ENCODE results near the gene LYPD6B. TPM values are rescaled to one million over a fixed set of nuclear protein-coding genes. Genes with fewer than 3 reads are reported as not detected.

LYPD6B gene
- total and polyA plus RNA-seq, 2 donors (not counting 1 experiment from before 2014, with no cell fraction given), result 1.5 to 2.7 TPM

DNA sequence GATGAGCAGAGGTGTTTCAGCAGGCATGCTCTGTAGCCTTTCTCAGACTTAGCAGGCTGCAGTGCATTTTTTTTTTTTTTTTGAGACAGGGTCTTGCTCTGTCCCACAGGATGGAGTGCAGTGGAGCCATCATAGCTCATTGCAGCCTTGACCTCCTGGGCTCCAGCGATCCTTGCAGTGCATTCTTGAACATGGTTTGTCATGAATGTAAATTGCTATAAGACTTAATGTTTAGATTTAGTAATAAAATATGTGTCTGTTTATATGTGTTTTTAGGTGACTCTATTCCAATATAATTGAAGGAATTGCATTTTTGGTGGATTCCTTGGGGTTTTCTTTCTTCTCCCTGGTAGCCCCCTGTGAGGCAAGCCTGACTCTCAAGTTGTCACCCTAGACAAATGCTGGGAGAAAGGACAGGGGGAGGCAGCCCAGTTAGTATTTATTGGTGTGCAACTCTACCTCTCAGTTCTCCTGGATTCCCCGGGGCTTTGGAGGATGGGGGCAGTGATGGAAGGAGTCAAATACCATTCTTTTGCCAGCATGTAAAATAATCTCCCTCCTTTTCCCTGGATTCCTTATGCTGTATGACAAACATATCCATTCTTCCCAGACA, 22.7 kb downstream of the LYPD6B start:
- Histone ChIP-seq H3K79me2 (ENCODE audit: control insufficient read depth, insufficient read depth, low read length) (no peaks in the 10 kb centered on the region), H3K9ac (ENCODE audit: low read length) (no peak overlapping the region), H3K27me3 (replicated peaks in 1 of 4; ENCODE audit: control extremely low read depth in 1 of 4, control insufficient read depth in 3 of 4, insufficient read depth in 4 of 4, low read length in 3 of 4) (peaks cover 0 to 3% (median 0%) of the 10 kb centered on the region in 4 experiments), H2AFZ (ENCODE audit: insufficient read depth, low read depth, low read length, poor library complexity, severe bottlenecking) (no peak overlapping the region), H3K36me3 (replicated peaks in 1 of 2; ENCODE audit: control extremely low read depth in 1 of 2, control insufficient read depth in 1 of 2, extremely low read depth in 1 of 2, insufficient read depth in 2 of 2, low read length in 1 of 2) (no peaks in the 10 kb centered on the region), H3K4me2 (replicated peaks; ENCODE audit: low read depth, low read length, poor library complexity, severe bottlenecking) (no peak overlapping the region), H3K4me3 (ENCODE audit: control extremely low read depth in 1 of 5, extremely low read depth in 1 of 5, insufficient read depth in 1 of 5, low read depth in 2 of 5, low read length in 4 of 5) (no peak overlapping the region), H3K27ac (ENCODE audit: low read length in 2 of 2) (no peak overlapping the region), H4K20me1 (ENCODE audit: control insufficient read depth, insufficient read depth, low read length, poor library complexity, severe bottlenecking) (no peaks in the 10 kb centered on the region), H3K4me1 (ENCODE audit: control insufficient read depth in 2 of 2, insufficient read depth in 2 of 2, low read length in 2 of 2) (no peaks in the 10 kb centered on the region), H3K9me3 (ENCODE audit: control extremely low read depth in 1 of 3, control insufficient read depth in 2 of 3, insufficient read depth in 1 of 3, low read length in 2 of 3) (no peaks in the 10 kb centered on the region)
- Mint-ChIP-seq H3K27ac (no peak overlapping the region), H3K4me3 (no peak overlapping the region), H3K4me1 (no peaks in the 10 kb centered on the region), H3K27me3 (peaks cover 3% of the 10 kb centered on the region), H3K9me3 (ENCODE audit: insufficient read depth) (no peaks in the 10 kb centered on the region)
- TF ChIP-seq, protein P1, sequence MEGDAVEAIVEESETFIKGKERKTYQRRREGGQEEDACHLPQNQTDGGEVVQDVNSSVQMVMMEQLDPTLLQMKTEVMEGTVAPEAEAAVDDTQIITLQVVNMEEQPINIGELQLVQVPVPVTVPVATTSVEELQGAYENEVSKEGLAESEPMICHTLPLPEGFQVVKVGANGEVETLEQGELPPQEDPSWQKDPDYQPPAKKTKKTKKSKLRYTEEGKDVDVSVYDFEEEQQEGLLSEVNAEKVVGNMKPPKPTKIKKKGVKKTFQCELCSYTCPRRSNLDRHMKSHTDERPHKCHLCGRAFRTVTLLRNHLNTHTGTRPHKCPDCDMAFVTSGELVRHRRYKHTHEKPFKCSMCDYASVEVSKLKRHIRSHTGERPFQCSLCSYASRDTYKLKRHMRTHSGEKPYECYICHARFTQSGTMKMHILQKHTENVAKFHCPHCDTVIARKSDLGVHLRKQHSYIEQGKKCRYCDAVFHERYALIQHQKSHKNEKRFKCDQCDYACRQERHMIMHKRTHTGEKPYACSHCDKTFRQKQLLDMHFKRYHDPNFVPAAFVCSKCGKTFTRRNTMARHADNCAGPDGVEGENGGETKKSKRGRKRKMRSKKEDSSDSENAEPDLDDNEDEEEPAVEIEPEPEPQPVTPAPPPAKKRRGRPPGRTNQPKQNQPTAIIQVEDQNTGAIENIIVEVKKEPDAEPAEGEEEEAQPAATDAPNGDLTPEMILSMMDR (IDR thresholded peaks at IDR 0.05), result no peak
- TF ChIP-seq EZH2 (IDR thresholded peaks at IDR 0.05; ENCODE audit: borderline replicate concordance, insufficient read depth, low read depth, low read length, poor library complexity, severe bottlenecking), result no peak
- POLR2A ChIA-PET, result no interaction called here
- DNase-seq (no peak), ATAC-seq (ENCODE audit: low read depth) (no peak)
- WGBS (ENCODE audit: insufficient coverage), result no CpG with 5 or more reads among the region's 2 CpGs
- intact Hi-C loops (cut with micrococcal nuclease), result no loop called here
- CTCF ChIA-PET, result no interaction called here

DNA sequence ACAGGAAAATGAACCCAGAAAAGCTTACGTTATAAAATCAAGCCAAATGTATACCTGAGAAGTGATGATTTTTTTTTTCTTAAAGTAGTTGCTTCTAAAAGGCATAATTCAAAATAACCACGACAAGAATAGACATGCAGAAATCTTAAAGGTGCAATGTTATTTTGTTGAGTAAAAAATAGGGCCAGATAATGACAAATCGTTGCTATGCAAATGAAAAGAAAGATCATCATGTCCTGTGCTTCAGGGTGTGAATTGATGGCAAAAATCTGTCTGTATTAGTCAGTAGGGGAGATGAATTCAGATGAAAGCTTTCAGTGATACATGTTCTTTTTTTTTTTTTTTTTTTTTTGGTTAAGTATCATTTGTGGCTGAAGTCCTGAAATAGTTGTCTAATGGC, 24.0 kb downstream of the LYPD6B start:
- no peak overlapping the region for H3K27ac ChIP-seq (ENCODE audit: low read length in 2 of 2)
- H3K36me3 ChIP-seq (replicated peaks in 1 of 2; ENCODE audit: control extremely low read depth in 1 of 2, control insufficient read depth in 1 of 2, extremely low read depth in 1 of 2, insufficient read depth in 2 of 2, low read length in 1 of 2), result no peaks in the 10 kb centered on the region
- H3K4me3 ChIP-seq (ENCODE audit: control extremely low read depth in 1 of 5, extremely low read depth in 1 of 5, insufficient read depth in 1 of 5, low read depth in 2 of 5, low read length in 4 of 5), result no peak overlapping the region
- CTCF ChIA-PET, result no interaction called here
- H3K9ac ChIP-seq (ENCODE audit: low read length), result no peak overlapping the region
- H3K4me1 ChIP-seq (ENCODE audit: control insufficient read depth in 2 of 2, insufficient read depth in 2 of 2, low read length in 2 of 2), result no peaks in the 10 kb centered on the region
- DNase-seq (no peak), ATAC-seq (ENCODE audit: low read depth) (no peak)
- no peaks in the 10 kb centered on the region for H3K4me1 Mint-ChIP-seq
- H3K27ac Mint-ChIP-seq, result no peak overlapping the region
- TF ChIP-seq, protein P1 (IDR thresholded peaks at IDR 0.05), result no peak
- no peak for TF ChIP-seq EZH2 (IDR thresholded peaks at IDR 0.05; ENCODE audit: borderline replicate concordance, insufficient read depth, low read depth, low read length, poor library complexity, severe bottlenecking)
- H3K27me3 Mint-ChIP-seq, result no peaks in the 10 kb centered on the region
- H3K79me2 ChIP-seq (ENCODE audit: control insufficient read depth, insufficient read depth, low read length), result no peaks in the 10 kb centered on the region
- H3K4me3 Mint-ChIP-seq, result no peak overlapping the region
- peaks cover 0 to 2% (median 0%) of the 10 kb centered on the region in 4 experiments for H3K27me3 ChIP-seq (replicated peaks in 1 of 4; ENCODE audit: control extremely low read depth in 1 of 4, control insufficient read depth in 3 of 4, insufficient read depth in 4 of 4, low read length in 3 of 4)
- no peaks in the 10 kb centered on the region for H4K20me1 ChIP-seq (ENCODE audit: control insufficient read depth, insufficient read depth, low read length, poor library complexity, severe bottlenecking)
- H2AFZ ChIP-seq (ENCODE audit: insufficient read depth, low read depth, low read length, poor library complexity, severe bottlenecking), result no peak overlapping the region
- POLR2A ChIA-PET, result no interaction called here
- H3K9me3 ChIP-seq (ENCODE audit: control extremely low read depth in 1 of 3, control insufficient read depth in 2 of 3, insufficient read depth in 1 of 3, low read length in 2 of 3), result no peaks in the 10 kb centered on the region
- H3K4me2 ChIP-seq (replicated peaks; ENCODE audit: low read depth, low read length, poor library complexity, severe bottlenecking), result no peak overlapping the region
- intact Hi-C loops (cut with micrococcal nuclease), result no loop called here
- no peaks in the 10 kb centered on the region for H3K9me3 Mint-ChIP-seq (ENCODE audit: insufficient read depth)
- 67% methylated on average over 1 of the region's 3 CpGs for WGBS (ENCODE audit: insufficient coverage)

All from B cell (primary cell).